Measurements from ENCODE around the gene RALGDS.

GRCh38 chr9:133109931-133110650, 10.9 kb downstream of the RALGDS start:
- TF ChIP-seq POLR2AphosphoS5 (IDR thresholded peaks at IDR 0.05; ENCODE audit: low read depth) (no peak), CTCF (IDR thresholded peaks at IDR 0.05; ENCODE audit: insufficient read depth, low read length) (no peak), REST (IDR thresholded peaks at IDR 0.05; ENCODE audit: insufficient replicate concordance, low read depth) (no peak), SPI1 (IDR thresholded peaks at IDR 0.05; ENCODE audit: borderline replicate concordance, low read depth) (no peak)
